HepG2 (cell line): ENCODE measurements around the gene PPP1R18. TPM values are rescaled to one million over a fixed set of nuclear protein-coding genes. Genes with fewer than 3 reads are reported as not detected.

Experiments used
- CSRNP1 ChIP-seq: sonication (generic); formaldehyde crosslinking; IDR thresholded peaks from 2 replicates; pipeline ENCODE4 v1.8.1; 2023; ENCODE audit warnings: mild to moderate bottlenecking, missing genetic modification reagents
- HOXA5 ChIP-seq: sonication (generic); formaldehyde crosslinking; IDR thresholded peaks from 2 replicates; pipeline ENCODE4 v1.4.0; 2020; ENCODE audit warnings: missing genetic modification reagents
- KAT8 ChIP-seq: IDR thresholded peaks from 2 replicates; pipeline ENCODE4 v1.6.1; 2016; ENCODE audit warnings: missing genetic modification reagents, missing compliant biosample characterization
- MEIS1 ChIP-seq: sonication (generic); formaldehyde crosslinking; IDR thresholded peaks from 2 replicates; pipeline ENCODE4 v1.9.0; 2021; ENCODE audit warnings: mild to moderate bottlenecking, missing genetic modification reagents, moderate library complexity, borderline replicate concordance
- PHF21A ChIP-seq: sonication (generic); formaldehyde crosslinking; IDR thresholded peaks from 2 replicates; pipeline ENCODE4 v1.5.0; 2020; ENCODE audit warnings: mild to moderate bottlenecking, missing genetic modification reagents
- POLR2AphosphoS2 ChIP-seq: IDR thresholded peaks from 2 replicates; pipeline ENCODE4 v1.6.1; 2011; ENCODE audit warnings: low read depth, low read length, improper control_type of control experiment
- RAD21 ChIP-seq: fragments of 450-650 bp; formaldehyde crosslinking; IDR thresholded peaks from 2 replicates; pipeline ENCODE4 v1.5.0; 2020; ENCODE audit warnings: mild to moderate bottlenecking
- RXRB ChIP-seq: IDR thresholded peaks from 2 replicates; pipeline ENCODE4 v1.6.1; 2016; ENCODE audit warnings: borderline replicate concordance, missing genetic modification reagents, missing compliant biosample characterization
- SMARCC2 ChIP-seq: fragments of 450-650 bp; IDR thresholded peaks from 2 replicates; pipeline ENCODE4 v1.6.1; 2017; ENCODE audit warnings: antibody characterized with exemption, mild to moderate bottlenecking
- SSRP1 ChIP-seq: IDR thresholded peaks from 2 replicates; pipeline ENCODE4 v1.6.1; 2016; ENCODE audit warnings: control low read depth
- ZBTB39 ChIP-seq: sonication (generic); formaldehyde crosslinking; IDR thresholded peaks from 2 replicates; pipeline ENCODE4 v1.5.0; 2020; ENCODE audit warnings: missing genetic modification reagents
- ZNF296 ChIP-seq: sonication (generic); formaldehyde crosslinking; conservative IDR thresholded peaks from 2 replicates; pipeline ENCODE4 v1.5.0; 2020; ENCODE audit warnings: mild to moderate bottlenecking, missing genetic modification reagents
- ZNF317 ChIP-seq: sonication (generic); formaldehyde crosslinking; IDR thresholded peaks from 2 replicates; pipeline ENCODE4 v1.5.0; 2020; ENCODE audit warnings: mild to moderate bottlenecking, missing genetic modification reagents
- ZNF44 ChIP-seq: sonication (generic); formaldehyde crosslinking; IDR thresholded peaks from 2 replicates; pipeline ENCODE4 v1.5.1; 2020; ENCODE audit warnings: mild to moderate bottlenecking, missing genetic modification reagents
- ZNF451 ChIP-seq: sonication (generic); formaldehyde crosslinking; IDR thresholded peaks from 2 replicates; pipeline ENCODE4 v1.5.0; 2020; ENCODE audit warnings: mild to moderate bottlenecking, missing genetic modification reagents
- ZNF501 ChIP-seq: sonication (generic); formaldehyde crosslinking; IDR thresholded peaks from 2 replicates; pipeline ENCODE4 v1.5.1; 2020; ENCODE audit warnings: mild to moderate bottlenecking, moderate library complexity, missing genetic modification reagents
- ZNF552 ChIP-seq: sonication (generic); formaldehyde crosslinking; IDR thresholded peaks from 2 replicates; pipeline ENCODE4 v1.9.0; 2022; ENCODE audit warnings: missing genetic modification reagents, mild to moderate bottlenecking, borderline replicate concordance
- ZNF607 ChIP-seq: sonication (generic); formaldehyde crosslinking; IDR thresholded peaks from 2 replicates; pipeline ENCODE4 v1.5.1; 2020; ENCODE audit warnings: missing genetic modification reagents, mild to moderate bottlenecking, borderline replicate concordance
- ZNF629 ChIP-seq: sonication (generic); formaldehyde crosslinking; conservative IDR thresholded peaks from 2 replicates; pipeline ENCODE4 v1.5.0; 2020; ENCODE audit warnings: missing genetic modification reagents
- ZNF670 ChIP-seq: sonication (generic); formaldehyde crosslinking; IDR thresholded peaks from 2 replicates; pipeline ENCODE4 v1.8.0; 2022; ENCODE audit warnings: mild to moderate bottlenecking, missing genetic modification reagents, borderline replicate concordance
- polyA plus RNA-seq, 8 experiments: library from polyadenylated mRNA; depleted of rRNA in 3 of 8; stranded (reverse) in 7 of 8; unstranded in 1 of 8; fragments of >200 nt; fragmentation: Illumina TruSeq in 4 of 8; extraction: Trizol in 4 of 8; gene quantifications; 2 replicates each; pipeline versions ENCODE4 v1.2.1 to v1.2.3, GENCODE V29; 2011 to 2016; ENCODE audit warnings: low read depth in 4 of 8, missing spikeins in 1 of 8, mixed read lengths in 1 of 8; ENCODE audit not compliant: insufficient read depth in 1 of 8
- total RNA-seq, 5 experiments: library from RNA; depleted of rRNA; stranded (reverse); fragments of >200 nt; fragmentation: Illumina TruSeq; extraction: Trizol; gene quantifications; 2 replicates each; pipeline ENCODE4 v1.2.3, GENCODE V29; 2016; ENCODE audit warnings: low read depth in 1 of 5
- TF ChIP-seq, protein P1 (sequence below): sonication (generic); formaldehyde crosslinking; IDR thresholded peaks from 2 replicates; pipeline ENCODE4 v1.5.1; 2020; ENCODE audit warnings: mild to moderate bottlenecking, moderate library complexity, missing genetic modification reagents

Gene PPP1R18
- total and polyA plus RNA-seq, 2 of the 13 experiments (the other 11 are each of a cell fraction or from before 2014, with no cell fraction given), result 4.9 to 9.2 TPM

- TF ChIP-seq ZNF451 (CRISPR knock-in tag) (peak; percentile 84; the same call in 1 of the 2 replicates), POLR2AphosphoS2 (no peak), PHF21A (CRISPR knock-in tag) (peak; percentile 97), SMARCC2 (0 out of 2 replicates have a peak, but pooled peaks have one; percentile 3), ZNF552 (CRISPR knock-in tag) (no peak), ZNF44 (CRISPR knock-in tag) (peak; percentile 91), HOXA5 (no peak), MEIS1 (CRISPR knock-in tag) (peak; percentile 99), ZNF296 (CRISPR knock-in tag) (no peak; the same call in 1 of the 2 replicates), KAT8 (CRISPR knock-in tag) (peak; percentile 91), RXRB (CRISPR knock-in tag) (peak; percentile 93), ZNF501 (CRISPR knock-in tag) (peak; percentile 97), ZNF317 (CRISPR knock-in tag) (peak; percentile 63), ZBTB39 (CRISPR knock-in tag) (no peak), ZNF670 (CRISPR knock-in tag) (0 out of 2 replicates have a peak, but pooled peaks have one; percentile 45), ZNF629 (peak; percentile 11; the same call in 1 of the 2 replicates), RAD21 (peak; percentile 35; the same call in 1 of the 2 replicates), CSRNP1 (CRISPR knock-in tag) (peak; percentile 69; the same call in 1 of the 2 replicates), SSRP1 (peak; percentile 90; the same call in 1 of the 2 replicates), ZNF607 (CRISPR knock-in tag) (peak; percentile 94; the same call in 1 of the 2 replicates)
- TF ChIP-seq, protein P1, sequence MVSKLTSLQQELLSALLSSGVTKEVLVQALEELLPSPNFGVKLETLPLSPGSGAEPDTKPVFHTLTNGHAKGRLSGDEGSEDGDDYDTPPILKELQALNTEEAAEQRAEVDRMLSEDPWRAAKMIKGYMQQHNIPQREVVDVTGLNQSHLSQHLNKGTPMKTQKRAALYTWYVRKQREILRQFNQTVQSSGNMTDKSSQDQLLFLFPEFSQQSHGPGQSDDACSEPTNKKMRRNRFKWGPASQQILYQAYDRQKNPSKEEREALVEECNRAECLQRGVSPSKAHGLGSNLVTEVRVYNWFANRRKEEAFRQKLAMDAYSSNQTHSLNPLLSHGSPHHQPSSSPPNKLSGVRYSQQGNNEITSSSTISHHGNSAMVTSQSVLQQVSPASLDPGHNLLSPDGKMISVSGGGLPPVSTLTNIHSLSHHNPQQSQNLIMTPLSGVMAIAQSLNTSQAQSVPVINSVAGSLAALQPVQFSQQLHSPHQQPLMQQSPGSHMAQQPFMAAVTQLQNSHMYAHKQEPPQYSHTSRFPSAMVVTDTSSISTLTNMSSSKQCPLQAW (CRISPR knock-in tag), result peak; percentile 99
These were observed 31.4 kb downstream of the PPP1R18 start (continued) for GRCh38 chr6:30654798-30655742.
